CD4-positive, alpha-beta T cell treated with Interleukin-21 for 1 hour (primary cell): ENCODE results near the gene ZNF791.
A peak's percentile ranks its signal among the peaks of the same experiment; 100 is the strongest.
"Not testable (repeated sequence)": the region's sequence is repeated elsewhere in the genome, so short reads cannot be mapped to it uniquely, and the experiment has no call there.

Experiments used
- DNase-seq: peaks from one replicate; pipeline ENCODE4 v3.0.0-alpha.2; 2020

Gene ZNF791

GRCh38 chr19:12636631-12637030 lies 25.9 kb downstream of the ZNF791 start:
- no peak for DNase-seq

GRCh38 chr19:12638611-12639182 lies 28.0 kb downstream of the ZNF791 start:
- DNase-seq: no peak

- DNase-seq: peak; percentile 87
Observed at GRCh38 chr19:12639901-12640613, 29.3 kb downstream of the ZNF791 start.

DNA sequence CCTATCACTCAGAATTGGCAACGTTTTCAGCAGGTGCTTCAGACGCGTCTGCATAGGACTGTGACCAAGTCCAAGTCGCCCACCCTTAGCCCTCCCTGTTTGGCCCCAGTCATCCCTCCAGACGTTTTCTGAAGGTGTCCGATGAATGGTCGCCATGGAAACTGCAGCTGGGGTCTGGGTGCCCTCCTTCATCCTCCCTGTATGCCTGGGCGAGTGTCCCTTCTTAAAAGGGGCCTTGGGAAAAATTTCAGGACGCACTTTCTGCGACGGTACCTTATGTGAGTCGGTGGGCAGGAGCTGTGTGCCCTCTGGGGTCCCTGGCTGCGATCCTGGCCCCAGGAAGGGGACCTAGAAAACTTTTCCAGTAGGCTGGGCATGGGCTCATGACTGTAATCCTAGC lies 30.7 kb downstream of the ZNF791 start:
- DNase-seq: no peak

DNA sequence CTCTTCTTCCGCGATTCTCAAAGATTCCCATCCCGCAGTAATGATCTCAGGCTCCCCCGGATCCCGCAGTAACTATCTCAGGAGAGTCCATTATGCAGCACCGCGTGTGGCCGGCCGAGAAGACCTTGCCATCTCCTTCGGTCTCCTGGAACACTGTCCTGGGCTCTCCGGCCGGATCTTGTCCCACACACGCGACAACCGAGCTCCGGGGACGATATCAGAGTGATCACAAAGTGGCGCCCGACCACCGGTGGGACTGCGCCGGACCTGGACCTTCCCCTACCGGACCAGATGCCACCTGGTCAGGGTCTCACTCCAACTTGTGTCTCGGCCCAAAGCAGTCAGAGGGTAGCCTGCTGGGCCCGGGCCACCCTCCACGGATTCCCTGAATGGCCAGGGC lies 31.8 kb downstream of the ZNF791 start:
- no peak for DNase-seq

DNA sequence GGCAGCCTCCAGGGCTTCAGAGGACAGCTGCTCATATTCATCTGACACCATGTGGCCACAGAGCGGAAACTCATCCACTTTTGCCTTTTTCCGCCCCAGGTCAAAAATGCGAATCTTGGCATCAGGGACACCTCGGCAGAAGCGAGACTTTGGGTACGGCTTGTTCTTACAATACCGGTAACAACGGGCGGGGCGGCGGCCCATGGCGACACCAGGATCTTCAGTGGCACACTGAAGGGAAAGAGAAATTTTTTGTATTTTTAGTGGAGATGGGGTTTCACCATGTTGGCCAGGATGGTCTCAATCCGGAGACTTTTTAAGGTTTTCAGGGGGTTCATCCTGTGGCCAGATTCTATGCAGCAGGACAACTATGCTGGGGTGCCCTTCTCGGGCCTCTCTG lies 33.0 kb downstream of the ZNF791 start:
- not testable (repeated sequence) for DNase-seq

DNA sequence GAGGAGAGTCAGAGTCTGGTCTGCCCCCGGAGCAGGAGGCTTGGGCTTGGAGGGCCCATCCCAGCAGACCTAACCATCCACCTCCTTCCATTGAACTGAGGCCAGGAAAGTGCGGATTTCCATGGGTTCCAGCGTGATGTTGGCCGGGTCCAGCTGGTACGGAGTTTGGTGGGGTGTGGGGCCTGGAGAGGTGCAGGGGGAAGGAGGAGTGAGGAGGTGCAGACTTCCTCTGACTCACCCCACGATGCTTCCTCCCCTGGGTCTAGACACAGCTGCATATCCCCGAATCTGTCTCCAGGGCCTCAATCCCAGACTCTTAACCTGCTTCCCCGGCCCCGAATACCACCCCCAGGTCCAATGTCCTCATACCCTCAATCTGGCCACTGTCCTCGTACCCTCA lies 35.8 kb downstream of the ZNF791 start:
- DNase-seq: no peak

DNA sequence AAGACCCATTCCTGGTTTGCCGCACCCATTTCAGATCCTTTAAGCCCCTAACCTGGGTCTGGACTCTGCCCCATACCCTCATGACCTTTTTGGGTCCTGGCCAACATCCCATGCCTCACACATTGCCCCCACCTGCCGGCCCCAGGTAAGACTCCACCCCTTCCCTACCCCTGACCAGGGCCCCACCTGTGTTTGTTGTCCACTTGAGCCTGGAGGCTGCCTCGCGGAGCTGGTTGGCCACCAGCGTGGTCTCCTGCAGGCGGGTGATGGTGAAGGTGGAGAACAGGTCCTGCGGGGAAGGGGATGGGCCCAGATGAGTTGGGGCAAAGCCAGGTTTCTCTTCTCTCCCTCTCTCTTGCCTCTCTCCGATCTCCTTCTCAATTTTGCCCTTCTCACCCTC lies 36.3 kb downstream of the ZNF791 start:
- DNase-seq: no peak

DNA sequence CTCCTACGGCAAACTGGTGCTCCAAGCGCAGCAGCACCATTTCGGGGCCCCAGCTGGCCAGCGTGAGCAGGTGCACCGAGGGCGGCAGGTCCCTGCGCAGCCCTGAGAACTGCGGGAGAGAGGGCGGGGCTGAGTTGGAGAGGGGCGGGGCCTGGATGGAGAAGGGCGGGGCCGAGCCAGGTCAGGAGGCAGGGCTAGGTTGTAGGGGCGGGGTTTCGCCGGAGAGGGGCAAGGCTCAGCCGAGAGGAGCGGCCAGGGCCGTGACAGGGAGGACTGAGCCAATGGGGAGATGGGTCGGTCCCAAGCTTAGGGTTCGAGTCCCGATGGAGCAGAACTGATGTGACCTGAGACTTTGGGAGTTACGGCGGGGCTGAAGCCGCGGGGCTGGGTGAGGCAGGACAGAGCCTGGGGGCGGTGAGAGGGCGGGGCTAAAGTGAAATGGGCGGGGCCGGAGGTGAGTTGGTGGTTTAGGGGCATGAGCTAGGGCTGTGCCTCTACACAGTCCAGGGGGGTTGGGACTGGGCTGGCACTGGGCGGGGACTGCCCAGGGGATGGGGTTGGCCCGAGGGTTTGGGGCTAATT lies 36.9 kb downstream of the ZNF791 start:
- peak; percentile 39 for DNase-seq

DNA sequence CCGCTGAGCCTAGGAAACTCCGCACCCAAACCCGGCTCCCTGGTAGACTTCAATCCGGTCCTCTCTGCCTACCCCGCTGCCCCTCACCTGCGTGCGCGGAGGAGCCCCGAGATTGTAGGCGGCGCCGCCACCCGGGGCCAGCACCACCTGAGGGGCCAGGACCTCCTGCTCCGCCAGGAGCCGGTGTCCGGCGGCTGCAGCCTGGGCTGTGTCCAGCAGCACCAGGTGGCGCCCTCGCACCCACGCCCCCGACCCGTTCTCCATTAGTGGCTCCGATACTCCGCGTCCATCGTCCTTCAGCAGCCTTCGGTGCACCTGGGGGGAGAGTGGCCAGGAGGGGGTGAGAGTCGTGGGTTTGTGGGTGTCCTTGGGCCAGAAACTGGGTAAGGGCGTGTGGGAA lies 37.4 kb downstream of the ZNF791 start:
- no peak for DNase-seq

GRCh38 chr19:12649941-12650340 lies 39.2 kb downstream of the ZNF791 start:
- DNase-seq: no peak

- no peak for DNase-seq
Observed at GRCh38 chr19:12652219-12652618, 41.5 kb downstream of the ZNF791 start.

GRCh38 chr19:12655546-12655945 lies 44.8 kb downstream of the ZNF791 start:
- DNase-seq: no peak

GRCh38 chr19:12656899-12657571 lies 46.3 kb downstream of the ZNF791 start:
- no peak for DNase-seq

DNA sequence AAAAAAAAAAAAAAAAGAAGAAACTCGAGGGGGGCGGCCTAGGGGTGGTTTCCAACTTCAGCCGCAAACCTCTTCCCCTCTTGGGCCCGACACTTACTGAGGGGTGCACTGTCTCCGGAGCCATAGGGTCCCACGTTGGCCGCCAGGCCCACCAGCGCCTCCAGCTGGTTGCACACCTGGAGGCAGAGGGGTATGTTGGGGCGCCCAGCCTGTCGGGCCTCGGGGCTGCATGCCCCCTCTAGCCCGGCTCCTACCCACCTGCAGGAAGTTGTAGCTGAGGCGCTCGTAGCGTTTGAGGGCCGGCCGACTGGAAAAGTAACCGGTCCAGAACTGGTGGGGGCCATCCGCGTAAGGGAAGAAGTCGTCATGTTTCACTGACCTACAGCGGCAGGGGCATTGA lies 47.2 kb downstream of the ZNF791 start:
- no peak for DNase-seq

- no peak for DNase-seq
Observed at GRCh38 chr19:12660980-12661379, 50.3 kb downstream of the ZNF791 start.

DNA sequence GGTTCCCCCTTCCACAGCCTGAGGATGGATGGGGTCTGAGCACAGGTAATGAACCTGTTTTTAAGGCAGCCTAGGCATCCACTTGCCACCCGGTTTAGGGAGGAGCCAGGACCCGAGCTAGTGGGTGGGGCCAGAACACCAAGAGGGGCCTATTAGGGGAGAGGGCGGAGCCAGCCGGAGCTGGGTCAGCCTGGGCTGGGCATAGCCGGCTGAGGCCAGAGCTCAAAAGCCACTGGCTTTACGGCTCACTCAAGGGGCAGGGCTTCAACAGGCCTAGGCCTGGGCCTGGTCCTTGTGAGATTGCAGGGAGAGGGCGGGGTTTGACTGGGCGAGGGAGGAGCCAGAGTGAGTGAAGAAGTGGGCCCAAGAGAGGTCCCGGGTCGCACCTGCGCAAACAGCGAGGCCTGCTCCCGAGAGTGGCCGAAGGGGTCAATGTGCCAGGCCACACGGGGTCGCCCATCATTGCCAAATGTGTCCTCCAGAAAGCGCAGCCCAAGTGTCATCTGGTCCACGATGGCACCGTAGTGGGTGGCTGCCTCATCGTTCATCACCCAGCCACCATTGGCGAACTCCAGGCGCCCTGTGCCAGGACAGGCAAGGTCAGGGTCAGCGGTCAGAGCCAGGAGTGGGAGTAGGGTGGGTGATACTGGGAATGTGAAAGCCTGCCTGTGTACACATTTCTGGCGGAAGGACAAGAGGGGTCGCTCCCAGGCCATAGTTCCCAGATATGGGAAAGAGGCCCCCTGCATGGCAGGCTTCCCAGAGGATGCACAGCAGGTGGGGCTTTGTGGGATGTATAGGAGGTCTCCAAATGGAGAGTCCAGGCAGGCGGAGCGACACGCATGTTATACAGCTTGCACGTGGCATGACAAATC lies 53.9 kb downstream of the ZNF791 start:
- no peak for DNase-seq

GRCh38 chr19:12665281-12665573 lies 54.5 kb downstream of the ZNF791 start:
- peak; percentile 65 for DNase-seq

GRCh38 chr19:12665671-12666264 lies 55.0 kb downstream of the ZNF791 start:
- DNase-seq: no peak

- DNase-seq: peak; percentile 82
Observed at GRCh38 chr19:12666265-12667048, 55.7 kb downstream of the ZNF791 start, which contains the start of the genes MAN2B1 and WDR83. MAN2B1 (minus strand) TSS chr19:12666742; CDS start chr19:12666701, 41 bp downstream. WDR83 (plus strand) TSS chr19:12666807; CDS start chr19:12669791, 2,984 bp downstream.

GRCh38 chr19:12667731-12668302 lies 57.1 kb downstream of the ZNF791 start:
- no peak for DNase-seq
